Liver (tissue), 9 donors: ENCODE results near the gene SYNC. TPM values are rescaled to one million over a fixed set of nuclear protein-coding genes. Genes with fewer than 3 reads are reported as not detected.

Experiments used
- DNase-seq: peaks from one replicate; pipeline ENCODE4 v3.0.0-alpha.2; 2017; ENCODE audit warnings: low spot score
- H3K27ac ChIP-seq, 2 donors: one replicate each; pipeline ENCODE4 v1.7.0; 2013; ENCODE audit warnings: inconsistent platforms in 2 of 2, low read length in 2 of 2, control low read depth in 1 of 2, low read depth in 1 of 2, mild to moderate bottlenecking in 1 of 2
- H3K27me3 ChIP-seq, 4 donors: one replicate each; pipeline versions ENCODE4 v1.6.1 to v1.7.0; 2013; ENCODE audit warnings: low read length in 3 of 4, inconsistent platforms in 1 of 4, mild to moderate bottlenecking in 1 of 4, moderate library complexity in 1 of 4; ENCODE audit not compliant: control insufficient read depth in 4 of 4, insufficient read depth in 4 of 4
- H3K36me3 ChIP-seq, 4 donors: one replicate each; pipeline versions ENCODE4 v1.6.1 to v1.7.0; 2013; ENCODE audit warnings: low read length in 3 of 4, mild to moderate bottlenecking in 3 of 4, low read depth in 1 of 4, moderate library complexity in 1 of 4; ENCODE audit not compliant: control insufficient read depth in 4 of 4, insufficient read depth in 3 of 4
- H3K4me1 ChIP-seq, 4 donors: one replicate each; pipeline versions ENCODE4 v1.6.1 to v1.7.0; 2013; ENCODE audit warnings: low read length in 3 of 4, mild to moderate bottlenecking in 3 of 4, moderate library complexity in 1 of 4; ENCODE audit not compliant: control insufficient read depth in 4 of 4, insufficient read depth in 4 of 4
- H3K4me3 ChIP-seq, 3 donors: one replicate each; pipeline versions ENCODE4 v1.6.1 to v1.7.0; 2013; ENCODE audit warnings: low read length in 3 of 3, control low read depth in 1 of 3, low read depth in 1 of 3, mild to moderate bottlenecking in 1 of 3
- H3K9ac ChIP-seq, 2 donors: one replicate each; pipeline ENCODE4 v1.7.0; 2013; ENCODE audit warnings: low read length in 2 of 2, mild to moderate bottlenecking in 2 of 2, moderate library complexity in 2 of 2, control low read depth in 1 of 2, low read depth in 1 of 2
- H3K9me3 ChIP-seq, 4 donors: one replicate each; pipeline versions ENCODE4 v1.6.1 to v1.7.0; 2013; ENCODE audit warnings: low read length in 3 of 4; ENCODE audit not compliant: control insufficient read depth in 4 of 4
- EGR1 ChIP-seq, 2 donors: IDR thresholded peaks; 2 replicates each; pipeline ENCODE4 v1.6.1; 2016 to 2018; ENCODE audit warnings: antibody characterized with exemption in 2 of 2, low read depth in 2 of 2
- FOXA1 ChIP-seq: IDR thresholded peaks from 2 replicates; pipeline ENCODE4 v1.6.1; 2016; ENCODE audit warnings: antibody characterized with exemption
- FOXA2 ChIP-seq: IDR thresholded peaks from 2 replicates; pipeline ENCODE4 v1.6.1; 2016; ENCODE audit warnings: antibody characterized with exemption
- GABPA ChIP-seq, 2 donors: IDR thresholded peaks in 1 of 2; conservative IDR thresholded peaks in 1 of 2; 2 replicates each; pipeline ENCODE4 v1.6.1; 2016; ENCODE audit warnings: antibody characterized with exemption in 2 of 2, mild to moderate bottlenecking in 1 of 2, moderate library complexity in 1 of 2
- HNF4A ChIP-seq, 2 donors: conservative IDR thresholded peaks; 2 replicates each; pipeline ENCODE4 v1.6.1; 2016; ENCODE audit warnings: antibody characterized with exemption in 2 of 2, mild to moderate bottlenecking in 2 of 2
- HNF4G ChIP-seq: IDR thresholded peaks from 2 replicates; pipeline ENCODE4 v1.6.1; 2016; ENCODE audit warnings: antibody characterized with exemption
- JUND ChIP-seq, 2 donors: IDR thresholded peaks; 2 replicates each; pipeline ENCODE4 v1.6.1; 2016; ENCODE audit warnings: antibody characterized with exemption in 2 of 2
- MAX ChIP-seq: IDR thresholded peaks from 2 replicates; pipeline ENCODE4 v1.6.1; 2016; ENCODE audit warnings: antibody characterized with exemption
- NR2F2 ChIP-seq: IDR thresholded peaks from 2 replicates; pipeline ENCODE4 v1.6.1; 2016; ENCODE audit warnings: antibody characterized with exemption
- RXRA ChIP-seq, 2 donors: IDR thresholded peaks; 2 replicates each; pipeline ENCODE4 v1.6.1; 2017 to 2018; ENCODE audit warnings: antibody characterized with exemption in 2 of 2, mild to moderate bottlenecking in 1 of 2
- SP1 ChIP-seq: IDR thresholded peaks from 2 replicates; pipeline ENCODE4 v1.6.1; 2018; ENCODE audit warnings: antibody characterized with exemption, mild to moderate bottlenecking
- TAF1 ChIP-seq: conservative IDR thresholded peaks from 2 replicates; pipeline ENCODE4 v1.6.1; 2016; ENCODE audit warnings: antibody characterized with exemption, mild to moderate bottlenecking
- YY1 ChIP-seq: IDR thresholded peaks from 2 replicates; pipeline ENCODE4 v1.6.1; 2016; ENCODE audit warnings: antibody characterized with exemption, mild to moderate bottlenecking
- ZBTB33 ChIP-seq: IDR thresholded peaks from 2 replicates; pipeline ENCODE4 v1.6.1; 2016; ENCODE audit warnings: antibody characterized with exemption
- WGBS: extraction: QIAGEN DNeasy Blood & Tissue Kit; methylation state at CpG from one replicate; pipeline ENCODE4 v1.1.7; 2013; 5-methylcytosine and 5-hydroxymethylcytosine counted together
- polyA plus RNA-seq, 2 donors: library from polyadenylated mRNA; stranded (reverse) in 1 of 2; unstranded in 1 of 2; fragments of 200-250 nt in 1 of 2; fragments of >200 nt in 1 of 2; fragmentation: Nextera tagmentation in 1 of 2; extraction: Ambion mirVana in 1 of 2; gene quantifications; one replicate each; pipeline versions ENCODE4 v1.2.1 to v1.2.3, GENCODE V29; 2013 to 2015
- total RNA-seq, 2 donors: library from RNA; depleted of rRNA; stranded (reverse); fragments of >200 nt; gene quantifications; one replicate each; pipeline ENCODE4 v1.2.3, GENCODE V29; 2014
- TF ChIP-seq, protein P1 (sequence below): IDR thresholded peaks from 2 replicates; pipeline ENCODE4 v1.6.1; 2016; ENCODE audit warnings: antibody characterized with exemption
- TF ChIP-seq, protein P2 (sequence below): fragments of 150-350 bp; IDR thresholded peaks from 2 replicates; pipeline ENCODE4 v1.5.1; 2017; ENCODE audit warnings: improper control_type of control experiment, low read depth, low read length; ENCODE audit not compliant: missing input control
- TF ChIP-seq, protein P3 (sequence below): IDR thresholded peaks from 2 replicates; pipeline ENCODE4 v1.6.1; 2016; ENCODE audit warnings: antibody characterized with exemption, mild to moderate bottlenecking
- donor health status: healthy.
- donor health status: healthy.
- donor health status: healthy.
- donor health status: healthy.
- donor health status: healthy.

SYNC gene
- total and polyA plus RNA-seq, 4 donors: 0.23 to 1.5 (median 0.31) TPM

DNA sequence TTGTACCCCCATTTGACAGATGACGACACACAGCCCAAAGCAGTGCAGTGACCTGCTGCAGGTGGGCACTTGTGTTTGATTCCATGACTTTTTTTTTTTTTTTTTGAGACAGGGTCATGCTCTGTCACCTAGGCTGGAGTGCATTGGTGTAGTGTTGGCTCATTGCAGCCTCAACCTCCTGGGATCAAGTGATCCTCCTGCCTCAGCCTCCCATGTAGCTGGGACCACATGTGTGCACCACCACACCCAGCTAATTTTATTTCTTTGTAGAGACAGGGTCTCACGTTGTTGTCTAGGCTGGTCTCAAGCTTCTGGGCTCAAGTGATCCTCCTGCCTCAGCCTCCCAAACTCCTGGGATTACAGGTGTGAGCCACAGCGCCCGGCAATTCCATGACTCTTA lies 14.9 kb upstream of the SYNC start:
- Histone ChIP-seq H3K9me3 (no peaks in the 10 kb centered on the region), H3K9ac (no peak overlapping the region), H3K27me3 (no peaks in the 10 kb centered on the region), H3K4me3 (no peak overlapping the region), H3K36me3 (no peaks in the 10 kb centered on the region), H3K27ac (no peak overlapping the region), H3K4me1 (peaks cover 2 to 8% (median 4%) of the 10 kb centered on the region in 4 donors)
- WGBS: 97% methylated on average over 4 of the region's 4 CpGs
- DNase-seq: no peak
- no peak for TF ChIP-seq YY1
- TF ChIP-seq ZBTB33: no peak
- TF ChIP-seq, protein P1, sequence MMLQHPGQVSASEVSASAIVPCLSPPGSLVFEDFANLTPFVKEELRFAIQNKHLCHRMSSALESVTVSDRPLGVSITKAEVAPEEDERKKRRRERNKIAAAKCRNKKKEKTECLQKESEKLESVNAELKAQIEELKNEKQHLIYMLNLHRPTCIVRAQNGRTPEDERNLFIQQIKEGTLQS: no peak
- no peak for TF ChIP-seq GABPA (IDR thresholded peaks at IDR 0.05 in 1 of 2, conservative IDR thresholded peaks at IDR 0.05 in 1 of 2)
- no peak for TF ChIP-seq EGR1 (IDR thresholded peaks at IDR 0.05; ENCODE audit: low read depth in 2 of 2)
- TF ChIP-seq TAF1: no peak
- TF ChIP-seq FOXA1: no peak
- no peak for TF ChIP-seq SP1
- TF ChIP-seq, protein P2, sequence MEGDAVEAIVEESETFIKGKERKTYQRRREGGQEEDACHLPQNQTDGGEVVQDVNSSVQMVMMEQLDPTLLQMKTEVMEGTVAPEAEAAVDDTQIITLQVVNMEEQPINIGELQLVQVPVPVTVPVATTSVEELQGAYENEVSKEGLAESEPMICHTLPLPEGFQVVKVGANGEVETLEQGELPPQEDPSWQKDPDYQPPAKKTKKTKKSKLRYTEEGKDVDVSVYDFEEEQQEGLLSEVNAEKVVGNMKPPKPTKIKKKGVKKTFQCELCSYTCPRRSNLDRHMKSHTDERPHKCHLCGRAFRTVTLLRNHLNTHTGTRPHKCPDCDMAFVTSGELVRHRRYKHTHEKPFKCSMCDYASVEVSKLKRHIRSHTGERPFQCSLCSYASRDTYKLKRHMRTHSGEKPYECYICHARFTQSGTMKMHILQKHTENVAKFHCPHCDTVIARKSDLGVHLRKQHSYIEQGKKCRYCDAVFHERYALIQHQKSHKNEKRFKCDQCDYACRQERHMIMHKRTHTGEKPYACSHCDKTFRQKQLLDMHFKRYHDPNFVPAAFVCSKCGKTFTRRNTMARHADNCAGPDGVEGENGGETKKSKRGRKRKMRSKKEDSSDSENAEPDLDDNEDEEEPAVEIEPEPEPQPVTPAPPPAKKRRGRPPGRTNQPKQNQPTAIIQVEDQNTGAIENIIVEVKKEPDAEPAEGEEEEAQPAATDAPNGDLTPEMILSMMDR: no peak
- TF ChIP-seq JUND (IDR thresholded peaks at IDR 0.05): no peak
- no peak for TF ChIP-seq HNF4A (conservative IDR thresholded peaks at IDR 0.05)
- no peak for TF ChIP-seq RXRA (IDR thresholded peaks at IDR 0.05)
- no peak for TF ChIP-seq NR2F2
- no peak for TF ChIP-seq FOXA2
- no peak for TF ChIP-seq HNF4G

- Histone ChIP-seq H3K9me3 (no peaks in the 10 kb centered on the region), H3K4me1 (peaks cover 2 to 13% (median 4%) of the 10 kb centered on the region in 4 donors), H3K27me3 (no peaks in the 10 kb centered on the region), H3K4me3 (no peak overlapping the region), H3K27ac (peak overlapping the region in 1 of 2 donors; percentile 7), H3K9ac (no peak overlapping the region), H3K36me3 (no peaks in the 10 kb centered on the region)
- WGBS: 22% methylated on average over 9 of the region's 9 CpGs
- peak; percentile 84 for DNase-seq
- TF ChIP-seq SP1 (peak; percentile 67), FOXA2 (no peak), FOXA1 (no peak), RXRA (IDR thresholded peaks at IDR 0.05) (peak; percentile 68 to 69), TAF1 (no peak), GABPA (IDR thresholded peaks at IDR 0.05 in 1 of 2, conservative IDR thresholded peaks at IDR 0.05 in 1 of 2) (peak in 1 of 2 donors; percentile 48), EGR1 (IDR thresholded peaks at IDR 0.05; ENCODE audit: low read depth in 2 of 2) (no peak), HNF4A (conservative IDR thresholded peaks at IDR 0.05) (peak; percentile 44 to 62), ZBTB33 (no peak), MAX (no peak), YY1 (peak; percentile 63), HNF4G (no peak), NR2F2 (no peak)
- TF ChIP-seq, protein P1: no peak
- TF ChIP-seq, protein P3, sequence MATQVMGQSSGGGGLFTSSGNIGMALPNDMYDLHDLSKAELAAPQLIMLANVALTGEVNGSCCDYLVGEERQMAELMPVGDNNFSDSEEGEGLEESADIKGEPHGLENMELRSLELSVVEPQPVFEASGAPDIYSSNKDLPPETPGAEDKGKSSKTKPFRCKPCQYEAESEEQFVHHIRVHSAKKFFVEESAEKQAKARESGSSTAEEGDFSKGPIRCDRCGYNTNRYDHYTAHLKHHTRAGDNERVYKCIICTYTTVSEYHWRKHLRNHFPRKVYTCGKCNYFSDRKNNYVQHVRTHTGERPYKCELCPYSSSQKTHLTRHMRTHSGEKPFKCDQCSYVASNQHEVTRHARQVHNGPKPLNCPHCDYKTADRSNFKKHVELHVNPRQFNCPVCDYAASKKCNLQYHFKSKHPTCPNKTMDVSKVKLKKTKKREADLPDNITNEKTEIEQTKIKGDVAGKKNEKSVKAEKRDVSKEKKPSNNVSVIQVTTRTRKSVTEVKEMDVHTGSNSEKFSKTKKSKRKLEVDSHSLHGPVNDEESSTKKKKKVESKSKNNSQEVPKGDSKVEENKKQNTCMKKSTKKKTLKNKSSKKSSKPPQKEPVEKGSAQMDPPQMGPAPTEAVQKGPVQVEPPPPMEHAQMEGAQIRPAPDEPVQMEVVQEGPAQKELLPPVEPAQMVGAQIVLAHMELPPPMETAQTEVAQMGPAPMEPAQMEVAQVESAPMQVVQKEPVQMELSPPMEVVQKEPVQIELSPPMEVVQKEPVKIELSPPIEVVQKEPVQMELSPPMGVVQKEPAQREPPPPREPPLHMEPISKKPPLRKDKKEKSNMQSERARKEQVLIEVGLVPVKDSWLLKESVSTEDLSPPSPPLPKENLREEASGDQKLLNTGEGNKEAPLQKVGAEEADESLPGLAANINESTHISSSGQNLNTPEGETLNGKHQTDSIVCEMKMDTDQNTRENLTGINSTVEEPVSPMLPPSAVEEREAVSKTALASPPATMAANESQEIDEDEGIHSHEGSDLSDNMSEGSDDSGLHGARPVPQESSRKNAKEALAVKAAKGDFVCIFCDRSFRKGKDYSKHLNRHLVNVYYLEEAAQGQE: peak; percentile 64
These were observed 14.0 kb upstream of the SYNC start for GRCh38 chr1:32716312-32717148.
